GM21529 (cell line): Measurements from ENCODE around the gene TPSG1.

Source experiments
- ATAC-seq: cut with Tn5 transposase; IDR thresholded peaks from one replicate; pipeline ENCODE4 v1.9.1; 2021; ENCODE audit not compliant: unreplicated experiment

TPSG1 gene

GRCh38 chr16:1180549-1181403, 44.3 kb downstream of the TPSG1 start:
- ATAC-seq = no peak

GRCh38 chr16:1178295-1178910, 46.7 kb downstream of the TPSG1 start:
- no peak for ATAC-seq

- ATAC-seq = no peak
Measured at GRCh38 chr16:1177750-1178149, 47.3 kb downstream of the TPSG1 start.

DNA sequence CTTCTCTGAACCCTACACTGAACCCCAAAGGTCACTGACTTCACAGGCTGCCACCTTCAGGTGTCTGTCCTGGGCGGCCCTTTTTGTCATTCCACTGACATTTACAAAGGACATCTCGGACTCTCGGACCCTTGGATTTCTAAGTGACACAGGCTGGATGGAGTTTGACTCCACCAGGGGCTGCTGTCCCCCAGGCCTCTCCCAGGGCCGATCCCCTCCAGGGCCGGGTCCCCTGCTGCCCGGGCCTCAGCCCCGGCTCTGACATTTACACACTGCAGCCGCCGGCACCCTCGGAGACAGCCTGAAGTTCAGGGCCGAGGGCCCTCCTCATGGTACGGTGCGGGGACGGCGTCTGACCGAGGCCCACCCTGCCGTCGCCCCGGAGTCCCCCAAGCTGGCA, 48.0 kb downstream of the TPSG1 start:
- no peak for ATAC-seq

- ATAC-seq = no peak
Measured at GRCh38 chr16:1176280-1176897, 48.7 kb downstream of the TPSG1 start.

DNA sequence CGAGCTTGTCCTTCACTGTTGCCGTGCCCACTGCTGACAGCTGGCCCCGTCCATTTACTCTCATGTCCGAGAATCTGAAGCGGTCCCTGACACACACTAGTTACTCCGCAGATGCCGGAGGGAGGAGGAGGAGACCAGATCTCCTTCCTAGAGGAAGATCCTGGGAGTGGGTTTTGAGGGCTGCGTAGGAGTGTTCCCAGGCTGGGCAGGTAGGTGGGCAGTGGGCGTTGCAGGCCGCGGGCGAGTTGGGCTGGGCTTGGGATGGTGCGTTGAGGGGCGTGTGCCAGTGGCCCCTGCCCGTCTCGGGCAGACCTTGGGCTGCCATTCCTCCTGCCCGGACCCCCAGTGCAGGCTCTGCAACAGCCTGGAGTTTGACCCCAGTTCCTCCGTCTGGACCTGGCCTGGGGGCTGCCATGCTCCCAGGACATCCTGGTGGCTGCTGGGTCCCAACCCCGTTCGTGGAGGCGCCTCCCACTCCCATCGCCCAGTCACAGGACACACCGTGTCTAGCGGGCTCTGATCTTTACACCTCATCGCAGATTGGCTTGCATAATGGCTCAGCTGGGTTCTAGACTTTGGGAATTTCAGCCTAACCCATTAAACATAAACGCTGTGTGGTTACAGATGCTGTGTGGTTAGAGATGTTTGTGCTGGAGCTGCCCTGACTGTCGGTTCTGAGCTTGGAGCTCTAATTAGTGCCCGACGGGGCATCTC, 49.3 kb downstream of the TPSG1 start:
- ATAC-seq = no peak

DNA sequence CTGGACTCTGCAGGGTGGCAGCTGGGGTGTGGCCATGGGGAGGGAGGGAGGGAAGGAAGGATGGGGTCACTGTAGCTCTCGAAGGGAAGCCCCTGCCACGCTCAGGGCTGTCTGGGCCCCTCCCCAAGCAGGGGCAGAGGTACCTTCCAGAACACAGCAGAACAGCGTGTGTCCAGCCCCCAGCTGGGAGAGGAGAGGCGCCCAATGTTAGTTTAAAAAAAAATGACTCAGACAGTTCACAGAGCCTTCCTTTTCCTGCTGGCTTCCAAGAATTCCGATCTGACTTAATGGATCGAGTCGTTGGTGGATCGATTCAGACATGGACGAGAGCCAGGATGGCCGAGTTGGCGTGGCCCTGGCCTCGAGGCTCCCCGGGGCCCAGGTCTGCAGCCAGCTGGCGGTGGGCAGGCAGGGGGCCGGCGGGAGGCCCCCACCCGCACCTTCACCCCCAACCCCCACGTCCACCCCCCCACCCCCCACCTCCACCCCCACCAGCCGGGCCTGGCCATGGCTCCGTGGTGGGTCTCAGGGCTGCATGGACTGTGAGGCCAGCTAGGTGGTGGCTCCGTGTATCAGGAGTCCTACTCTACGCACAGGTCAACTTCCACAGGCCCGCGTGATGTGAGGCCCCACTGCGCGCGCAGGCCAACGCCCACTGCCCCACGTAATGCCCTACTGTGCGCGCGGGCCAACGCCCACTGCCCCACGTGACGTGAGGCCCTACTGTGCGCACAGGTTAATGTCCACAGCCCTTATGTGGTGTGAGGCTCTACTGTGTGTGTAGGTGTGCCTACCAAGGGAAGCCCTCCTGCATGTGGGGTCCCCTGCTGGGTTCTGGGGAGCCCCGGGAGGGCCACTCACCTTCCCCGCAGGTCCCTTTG, 50.4 kb downstream of the TPSG1 start:
- ATAC-seq = no peak

GRCh38 chr16:1173788-1174451, 51.1 kb downstream of the TPSG1 start:
- no peak for ATAC-seq

- no peak for ATAC-seq
Measured at GRCh38 chr16:1172651-1173050, 52.4 kb downstream of the TPSG1 start.

- no peak for ATAC-seq
Measured at GRCh38 chr16:1171854-1172428, 53.1 kb downstream of the TPSG1 start.
